ENCODE results near the gene GP9.

The GP9 gene

DNA sequence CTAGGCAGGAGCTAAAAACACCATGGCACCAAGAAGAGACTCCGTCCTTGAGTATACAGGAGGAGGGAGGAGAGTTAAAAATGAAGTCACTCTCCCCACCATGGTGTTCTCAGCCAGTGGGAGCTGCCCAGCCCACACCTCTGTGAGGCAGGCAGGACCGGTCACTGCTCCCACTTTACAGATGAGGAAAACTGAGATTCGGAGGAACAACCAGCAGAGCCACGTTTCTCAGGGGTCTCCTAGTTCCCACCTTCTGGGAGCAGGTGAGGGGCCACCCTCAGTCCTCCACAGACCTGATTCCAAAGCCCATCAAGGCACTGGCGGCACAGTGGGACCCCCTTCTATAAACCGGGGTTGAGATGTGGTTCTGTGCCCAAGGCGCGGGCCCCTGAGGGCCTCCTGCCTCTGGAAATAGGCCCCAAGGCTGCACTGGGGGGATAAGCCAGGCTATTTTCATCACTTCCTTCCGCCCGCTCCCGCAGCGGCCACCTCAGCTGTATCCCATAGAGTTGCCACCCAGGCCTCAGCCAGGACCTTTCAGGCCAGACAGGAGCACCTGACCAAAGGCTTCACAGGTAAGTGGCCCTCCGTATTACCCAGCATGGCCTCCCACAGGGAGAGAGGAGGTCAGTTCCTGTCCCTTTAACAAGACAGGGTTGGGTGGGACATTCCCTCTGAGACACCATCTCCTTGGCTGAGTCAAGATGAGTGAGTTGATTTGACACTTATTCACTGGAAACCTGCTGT is at the start of gene GP9:
GP9 (plus strand) TSS at position 504 of the 747 bp plus-strand sequence. CDS start 961 bp downstream, outside the sequence.
- peak in 1 of 2 experiments; percentile 22 for DNase-seq
- TF ChIP-seq GATA1 (IDR thresholded peaks at IDR 0.05; ENCODE audit: low read depth, low read length), result no peak
- TF ChIP-seq POLR2A (IDR thresholded peaks at IDR 0.05; ENCODE audit: low read length), result no peak

- peak in 1 of 2 experiments; percentile 13 for DNase-seq
- TF ChIP-seq GATA1 (IDR thresholded peaks at IDR 0.05; ENCODE audit: low read depth, low read length), result no peak
- no peak for TF ChIP-seq POLR2A (IDR thresholded peaks at IDR 0.05; ENCODE audit: low read length)
Observed at GRCh38 chr3:129013491-129013891, 47.1 kb upstream of the GP9 start.

DNA sequence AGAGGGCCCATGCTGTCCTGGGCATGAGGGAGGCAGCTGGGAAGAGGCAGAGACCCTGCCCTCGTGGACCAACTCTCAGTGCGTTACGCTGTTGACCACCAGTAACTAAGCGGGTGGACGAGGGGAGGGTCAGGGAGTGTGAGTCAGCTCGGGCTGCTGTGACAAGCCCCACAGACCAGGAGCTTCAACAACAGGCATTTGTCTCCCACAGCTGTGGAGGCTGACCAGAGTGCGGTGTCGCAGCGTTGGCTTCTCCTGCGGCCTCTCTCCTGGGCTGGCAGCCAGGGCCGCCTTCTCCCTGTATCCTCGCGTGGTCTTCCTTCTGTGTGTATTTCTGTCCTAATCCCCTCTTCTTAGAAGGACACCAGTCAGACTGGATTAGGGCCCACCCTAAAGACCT is 46.4 kb upstream of the GP9 start:
- TF ChIP-seq POLR2A (IDR thresholded peaks at IDR 0.05; ENCODE audit: low read length) (no peak), GATA1 (IDR thresholded peaks at IDR 0.05; ENCODE audit: low read depth, low read length) (no peak)
- DNase-seq, result no peak

DNA sequence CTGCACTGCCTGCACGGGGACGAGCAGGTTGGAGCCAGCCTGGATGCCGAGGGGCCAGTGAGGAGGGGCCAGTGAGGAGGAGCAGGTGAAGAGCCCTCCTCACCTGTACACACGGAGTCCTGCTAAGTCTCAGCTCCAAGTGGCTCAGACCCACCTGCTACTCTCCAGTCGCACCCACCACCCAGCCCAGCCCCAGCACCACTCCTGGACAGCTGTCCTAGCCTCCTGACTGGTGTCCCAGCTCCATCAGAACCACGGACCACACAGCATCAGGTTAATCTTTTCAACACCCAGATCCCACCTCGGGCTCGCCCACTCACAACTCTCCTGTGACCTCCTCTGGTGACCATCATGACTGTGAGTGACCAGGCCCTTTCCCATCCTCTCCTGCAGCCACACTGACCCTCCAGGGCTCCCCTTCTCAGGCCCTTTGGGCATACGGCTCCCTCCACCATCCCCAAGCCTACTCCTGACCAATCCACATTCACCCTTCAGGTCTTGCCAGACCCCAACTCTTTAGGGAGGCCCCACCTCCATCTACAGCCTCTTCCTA is 45.7 kb upstream of the GP9 start:
- TF ChIP-seq GATA1 (IDR thresholded peaks at IDR 0.05; ENCODE audit: low read depth, low read length) (no peak), POLR2A (IDR thresholded peaks at IDR 0.05; ENCODE audit: low read length) (no peak)

DNA sequence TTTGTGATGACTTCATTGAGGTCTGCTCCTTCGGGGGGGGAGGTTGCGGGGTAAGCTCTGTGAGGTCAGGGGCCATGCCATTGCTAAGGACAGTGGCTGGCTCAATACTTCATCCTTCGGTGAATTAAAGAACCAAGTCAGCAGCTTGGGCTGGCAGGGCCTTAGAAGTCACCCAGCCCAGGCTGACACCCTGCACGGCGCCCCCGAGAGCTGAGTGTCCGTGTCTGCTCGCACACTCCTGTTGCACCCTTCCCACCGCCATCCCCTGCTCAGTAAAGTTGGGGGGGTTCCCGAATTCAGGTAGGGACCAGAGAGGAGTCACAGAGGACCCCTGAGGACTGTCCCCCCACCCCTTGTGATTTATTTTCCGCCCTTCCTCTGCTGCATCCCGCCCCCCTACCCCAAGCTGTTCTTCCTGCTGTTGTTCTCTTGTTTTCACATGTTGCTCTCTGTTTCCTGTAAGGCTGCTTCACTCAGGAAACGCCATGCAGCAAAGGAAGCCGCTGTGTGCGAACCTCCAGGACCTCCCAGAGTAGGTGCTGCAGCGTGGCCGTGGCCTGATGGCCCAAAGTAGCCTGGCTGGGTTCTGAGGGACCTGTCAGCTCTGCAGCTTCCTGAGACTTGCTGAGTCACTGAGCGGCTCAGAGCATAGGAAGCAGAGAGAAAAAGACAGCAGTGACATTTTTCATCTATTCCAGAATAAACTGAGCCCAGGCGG is 45.0 kb upstream of the GP9 start:
- no peak for TF ChIP-seq POLR2A (IDR thresholded peaks at IDR 0.05; ENCODE audit: low read length)
- no peak for TF ChIP-seq GATA1 (IDR thresholded peaks at IDR 0.05; ENCODE audit: low read depth, low read length)
- peak; percentile 59 to 69 for DNase-seq

More for the DNA sequence above, 45.7 kb upstream of the GP9 start:
- DNase-seq, result no peak

- DNase-seq, result no peak
- TF ChIP-seq POLR2A (IDR thresholded peaks at IDR 0.05; ENCODE audit: low read length) (no peak), GATA1 (IDR thresholded peaks at IDR 0.05; ENCODE audit: low read depth, low read length) (no peak)
Observed at GRCh38 chr3:129016356-129016719, 44.2 kb upstream of the GP9 start.

DNA sequence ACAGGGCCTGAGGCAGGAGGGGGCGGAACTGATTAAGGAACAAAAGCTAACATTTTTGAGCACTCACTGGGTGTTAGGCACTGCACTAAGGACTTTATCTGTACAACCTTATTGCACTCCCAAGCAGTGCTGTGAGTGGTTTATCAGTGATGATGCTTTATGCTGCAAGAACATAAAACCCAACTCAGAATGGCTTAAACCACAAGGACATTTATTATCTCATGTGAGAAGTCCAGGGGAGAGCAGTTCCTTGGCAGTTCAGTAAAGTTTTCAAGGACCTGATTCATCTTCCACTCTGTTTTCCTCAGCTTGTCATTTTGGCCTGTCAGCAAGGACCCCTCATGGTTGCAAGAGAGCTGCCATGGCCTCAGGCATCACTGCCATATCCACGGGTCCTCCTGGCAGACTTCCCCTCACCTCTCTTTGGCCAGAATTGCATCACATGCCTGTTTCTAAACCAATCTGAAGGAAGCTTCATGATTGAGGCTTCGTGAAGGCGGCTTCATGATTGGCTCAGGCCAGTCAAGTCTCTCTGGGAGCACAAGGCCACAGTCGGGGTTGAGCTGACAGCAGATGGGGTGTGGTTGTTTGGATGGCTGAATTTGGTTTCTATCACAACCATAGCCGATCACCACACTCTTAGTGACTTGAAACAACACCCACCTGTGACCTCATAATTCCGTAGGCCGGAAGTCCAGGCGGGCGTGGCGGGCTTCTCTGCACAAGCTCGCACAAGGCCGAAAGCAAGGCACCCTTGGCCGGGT is 43.7 kb upstream of the GP9 start:
- TF ChIP-seq GATA1 (IDR thresholded peaks at IDR 0.05; ENCODE audit: low read depth, low read length) (peak; percentile 28), POLR2A (IDR thresholded peaks at IDR 0.05; ENCODE audit: low read length) (no peak)

GRCh38 chr3:129017484-129017899 is 43.1 kb upstream of the GP9 start:
- no peak for DNase-seq
- no peak for TF ChIP-seq POLR2A (IDR thresholded peaks at IDR 0.05; ENCODE audit: low read length)
- TF ChIP-seq GATA1 (IDR thresholded peaks at IDR 0.05; ENCODE audit: low read depth, low read length), result no peak

More for the DNA sequence above, 43.7 kb upstream of the GP9 start:
- DNase-seq, result peak; percentile 83 to 90

DNA sequence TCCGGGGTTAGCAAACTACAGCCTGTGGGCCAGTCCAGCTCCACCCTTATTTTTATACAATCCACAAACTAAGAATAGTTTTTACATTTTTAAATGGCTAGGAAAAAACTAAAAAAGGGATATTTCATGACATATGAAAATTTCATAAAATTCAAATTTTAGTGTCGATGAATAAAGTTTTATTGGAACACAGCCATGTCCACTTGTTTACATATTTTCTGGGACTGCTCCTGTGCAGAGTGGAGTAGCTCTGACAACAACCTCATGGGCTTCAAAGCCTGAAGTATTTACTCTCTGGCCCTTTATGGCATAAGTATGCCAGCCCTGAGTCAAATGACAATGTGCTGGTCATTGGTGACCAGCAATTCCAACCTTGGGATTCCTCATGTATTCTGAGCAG is 42.3 kb upstream of the GP9 start:
- TF ChIP-seq GATA1 (IDR thresholded peaks at IDR 0.05; ENCODE audit: low read depth, low read length) (no peak), POLR2A (IDR thresholded peaks at IDR 0.05; ENCODE audit: low read length) (no peak)
- DNase-seq, result no peak

DNA sequence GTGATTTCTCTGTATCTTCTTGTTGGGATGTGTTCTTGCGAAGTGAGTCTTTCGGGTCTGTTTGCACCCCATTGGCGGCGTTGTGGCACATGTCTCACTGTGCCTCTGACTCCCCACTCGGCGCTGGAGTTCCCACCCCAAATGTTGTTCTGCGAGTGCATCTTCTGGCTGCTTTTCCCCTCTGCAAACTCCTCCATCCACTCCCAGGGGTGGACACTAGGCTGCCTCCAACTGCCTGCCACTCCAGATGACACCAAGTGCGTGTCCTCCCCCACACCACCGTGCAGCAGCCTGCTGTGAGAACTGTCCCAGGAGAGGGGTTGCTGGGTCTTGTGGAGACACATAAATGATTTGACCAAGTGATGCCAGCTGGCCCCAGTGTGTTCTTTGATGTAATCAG is 41.8 kb upstream of the GP9 start:
- TF ChIP-seq POLR2A (IDR thresholded peaks at IDR 0.05; ENCODE audit: low read length), result no peak
- TF ChIP-seq GATA1 (IDR thresholded peaks at IDR 0.05; ENCODE audit: low read depth, low read length), result no peak

DNA sequence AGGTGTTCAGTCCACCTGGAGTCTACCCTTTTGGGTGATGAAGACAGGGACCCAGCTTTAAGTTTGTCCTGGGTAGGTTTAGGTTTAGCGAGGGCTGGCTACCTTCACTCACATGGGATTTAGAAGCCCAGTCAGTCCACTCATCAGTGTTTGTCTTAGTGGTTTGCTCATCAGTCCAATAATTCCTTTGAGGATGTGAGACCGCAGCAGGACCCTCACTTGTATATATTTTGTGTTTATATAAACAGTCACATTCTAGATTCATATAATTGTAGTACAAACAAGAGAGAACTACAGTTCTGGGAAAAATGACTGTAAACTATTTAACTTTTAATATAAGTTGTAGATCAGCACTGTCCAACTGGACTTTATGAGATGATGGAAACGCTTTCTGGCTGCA is 41.3 kb upstream of the GP9 start:
- no peak for DNase-seq
- no peak for TF ChIP-seq POLR2A (IDR thresholded peaks at IDR 0.05; ENCODE audit: low read length)
- TF ChIP-seq GATA1 (IDR thresholded peaks at IDR 0.05; ENCODE audit: low read depth, low read length), result no peak

More for the DNA sequence above, 41.8 kb upstream of the GP9 start:
- DNase-seq, result no peak

DNA sequence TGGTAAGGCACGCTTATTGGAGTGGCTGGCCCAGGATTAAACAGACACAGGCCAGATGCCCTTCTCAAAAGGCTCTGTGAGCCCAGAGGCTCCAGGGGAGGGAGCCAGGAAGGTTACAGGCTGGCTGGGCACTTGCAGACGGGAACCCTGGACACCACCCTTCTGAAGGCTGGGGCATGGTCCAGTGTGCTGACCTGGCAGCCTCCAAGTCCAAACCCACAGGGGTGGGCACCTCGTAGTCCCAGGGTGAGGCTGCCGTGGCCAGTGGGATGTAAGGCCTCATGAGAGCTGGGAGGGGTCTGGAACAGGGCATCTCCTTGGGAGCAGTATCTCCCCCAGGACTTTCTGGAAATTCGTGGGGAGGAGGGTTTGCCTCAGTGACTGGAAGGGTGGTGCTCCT is 39.9 kb upstream of the GP9 start:
- TF ChIP-seq POLR2A (IDR thresholded peaks at IDR 0.05; ENCODE audit: low read length) (no peak), GATA1 (IDR thresholded peaks at IDR 0.05; ENCODE audit: low read depth, low read length) (no peak)
- DNase-seq, result no peak

DNA sequence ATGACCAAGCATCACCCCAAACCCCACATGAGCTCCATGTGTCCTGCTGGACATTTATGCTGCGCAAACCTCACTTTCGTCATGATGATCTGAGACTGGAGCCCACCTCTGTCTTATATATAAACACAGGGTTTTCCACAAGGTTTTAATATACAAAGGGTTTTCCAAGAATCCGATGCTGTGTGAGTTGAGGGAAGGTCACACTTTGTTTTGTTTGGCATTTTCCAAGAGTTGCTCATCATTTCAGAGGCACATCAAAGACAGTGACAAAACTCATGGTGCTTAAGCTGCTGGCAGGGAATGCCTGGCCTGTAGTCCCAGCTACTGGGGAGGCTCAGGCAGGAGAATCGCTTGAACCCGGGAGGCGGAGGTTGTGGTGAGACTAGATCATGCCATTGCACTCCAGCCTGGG is 39.4 kb upstream of the GP9 start:
- DNase-seq, result no peak
- TF ChIP-seq POLR2A (IDR thresholded peaks at IDR 0.05; ENCODE audit: low read length) (no peak), GATA1 (IDR thresholded peaks at IDR 0.05; ENCODE audit: low read depth, low read length) (no peak)
